Esophagus squamous epithelium (tissue), 5 donors: ENCODE data around the gene SVBP. TPM values are rescaled to one million over a fixed set of nuclear protein-coding genes. Genes with fewer than 3 reads are reported as not detected.
A peak's percentile ranks its signal among the peaks of the same experiment; 100 is the strongest.

Experiments used
- DNase-seq: peaks from one replicate; lab custom pipeline; 2025; lab: John Stamatoyannopoulos, UW
- H3K27ac ChIP-seq, 4 donors: fragments of 200-600 bp; sonication (generic); one replicate each; pipeline ENCODE4 v1.5.1; 2016 to 2019; ENCODE audit warnings: mild to moderate bottlenecking in 1 of 4
- H3K27me3 ChIP-seq, 4 donors: fragments of 200-600 bp; sonication (generic); 1 replicate in 3 of 4; 2 replicates in 1 of 4; pipeline versions ENCODE4 v1.5.1 to v1.6.0; 2017 to 2021; ENCODE audit warnings: antibody characterized with exemption in 1 of 4
- H3K36me3 ChIP-seq, 3 donors: fragments of 200-600 bp; sonication (generic); one replicate each; pipeline ENCODE4 v1.5.1; 2016 to 2019
- H3K4me1 ChIP-seq, 3 donors: fragments of 200-600 bp; sonication (generic); one replicate each; pipeline ENCODE4 v1.5.1; 2017 to 2019
- H3K4me3 ChIP-seq, 4 donors: fragments of 200-600 bp; sonication (generic); 1 replicate in 3 of 4; 2 replicates in 1 of 4; pipeline ENCODE4 v1.5.1; 2016 to 2019; ENCODE audit warnings: mild to moderate bottlenecking in 2 of 4, moderate library complexity in 1 of 4
- H3K9me3 ChIP-seq, 3 donors: fragments of 200-600 bp; sonication (generic); one replicate each; pipeline ENCODE4 v1.5.1; 2016 to 2019
- CTCF ChIP-seq, 6 experiments: fragments of 450-650 bp in 4 of 6; fragments of 200-600 bp in 2 of 6; sonication (generic) in 2 of 6; IDR thresholded peaks; one replicate each; pipeline ENCODE4 v1.5.1; 2016 to 2019; ENCODE audit warnings: antibody characterized with exemption in 6 of 6, mild to moderate bottlenecking in 4 of 6, moderate library complexity in 4 of 6
- POLR2A ChIP-seq, 4 donors: fragments of 450-650 bp; IDR thresholded peaks; one replicate each; pipeline ENCODE4 v1.6.1; 2017; ENCODE audit warnings: antibody characterized with exemption in 4 of 4, mild to moderate bottlenecking in 4 of 4, moderate library complexity in 3 of 4
- WGBS, 2 donors: methylation state at CpG; one replicate each; pipeline ENCODE4 v1.1.5; 2018; 5-methylcytosine and 5-hydroxymethylcytosine counted together
- intact Hi-C: fragments of 100-400 bp; cut with DNase I; formaldehyde crosslinking; loops from one replicate; pipeline ENCODE4 v1.15.0; 2022
- total RNA-seq, 4 donors: library from RNA; depleted of rRNA; stranded (reverse); fragments of >200 nt; gene quantifications; one replicate each; pipeline ENCODE4 v1.1.0, GENCODE V29; 2016
- donor health status: DM: yes; HTN: yes; CAD: no.

SVBP gene
- total RNA-seq, 4 donors from 2014 or later: 5.8 to 18.3 (median 14.2) TPM

- TF ChIP-seq CTCF (IDR thresholded peaks at IDR 0.05) (no peak), POLR2A (IDR thresholded peaks at IDR 0.05) (no peak)
- DNase-seq: no peak
- Histone ChIP-seq H3K4me1 (peaks cover 6 to 24% (median 12%) of the 10 kb centered on the region in 3 donors), H3K4me3 (peak overlapping the region; percentile 77 to 96 (median 86)), H3K27me3 (no peaks in the 10 kb centered on the region), H3K36me3 (peaks cover 0 to 48% (median under 1%) of the 10 kb centered on the region in 3 donors), H3K9me3 (peaks cover 0 to under 1% (median 0%) of the 10 kb centered on the region in 3 donors), H3K27ac (peak overlapping the region; percentile 6 to 62 (median 38))
- WGBS, 2 donors: 9 to 11% methylated on average over 7 to 10 of the region's 10 CpGs
- intact Hi-C loops: no loop called here
Observed at GRCh38 chr1:42845866-42846256, 28.7 kb upstream of the SVBP start.

GRCh38 chr1:42845193-42845592, 28.0 kb upstream of the SVBP start:
- TF ChIP-seq CTCF (IDR thresholded peaks at IDR 0.05): no peak
- TF ChIP-seq POLR2A (IDR thresholded peaks at IDR 0.05): no peak
- Histone ChIP-seq H3K9me3 (no peaks in the 10 kb centered on the region), H3K36me3 (peaks cover 0 to 45% (median 0%) of the 10 kb centered on the region in 3 donors), H3K4me1 (peaks cover 6 to 24% (median 12%) of the 10 kb centered on the region in 3 donors), H3K27me3 (no peaks in the 10 kb centered on the region), H3K27ac (no peak overlapping the region), H3K4me3 (no peak overlapping the region)
- 54 to 67% methylated on average over 1 of the region's 1 CpG for WGBS, 2 donors
- DNase-seq: no peak
- intact Hi-C loops: no loop called here

GRCh38 chr1:42844592-42845140, 27.5 kb upstream of the SVBP start:
- Histone ChIP-seq H3K36me3 (peaks cover 0 to 42% (median 0%) of the 10 kb centered on the region in 3 donors), H3K4me3 (no peak overlapping the region), H3K27ac (no peak overlapping the region), H3K4me1 (peaks cover 6 to 24% (median 12%) of the 10 kb centered on the region in 3 donors), H3K27me3 (no peaks in the 10 kb centered on the region), H3K9me3 (no peaks in the 10 kb centered on the region)
- no peak for DNase-seq
- 89 to 95% methylated on average over 4 of the region's 4 CpGs for WGBS, 2 donors
- intact Hi-C loops: no loop called here
- TF ChIP-seq POLR2A (IDR thresholded peaks at IDR 0.05) (no peak), CTCF (IDR thresholded peaks at IDR 0.05) (no peak)

- intact Hi-C loops: no loop called here
- Histone ChIP-seq H3K36me3 (peaks cover 0 to 40% (median 0%) of the 10 kb centered on the region in 3 donors), H3K27me3 (no peaks in the 10 kb centered on the region), H3K9me3 (no peaks in the 10 kb centered on the region), H3K4me1 (peaks cover 0 to 8% (median 0%) of the 10 kb centered on the region in 3 donors), H3K27ac (no peak overlapping the region), H3K4me3 (no peak overlapping the region)
- DNase-seq: no peak
- TF ChIP-seq POLR2A (IDR thresholded peaks at IDR 0.05) (no peak), CTCF (IDR thresholded peaks at IDR 0.05) (no peak)
- WGBS, 2 donors: 87 to 92% methylated on average over 1 to 2 of the region's 2 CpGs
Observed at GRCh38 chr1:42841440-42842147, 24.4 kb upstream of the SVBP start.

- no peak for TF ChIP-seq CTCF (IDR thresholded peaks at IDR 0.05)
- TF ChIP-seq POLR2A (IDR thresholded peaks at IDR 0.05): no peak
- DNase-seq: no peak
- no peak overlapping the region for H3K4me3 ChIP-seq
- H3K4me1 ChIP-seq: peaks cover 0 to 7% (median 0%) of the 10 kb centered on the region in 3 donors
- intact Hi-C loops: no loop called here
- no peaks in the 10 kb centered on the region for H3K27me3 ChIP-seq
- WGBS, 2 donors: 75% methylated on average over 3 of the region's 3 CpGs
- no peak overlapping the region for H3K27ac ChIP-seq
- no peaks in the 10 kb centered on the region for H3K9me3 ChIP-seq
- H3K36me3 ChIP-seq: peaks cover 0 to 40% (median 0%) of the 10 kb centered on the region in 3 donors
Observed at GRCh38 chr1:42841010-42841409, 23.8 kb upstream of the SVBP start.
